Coronary artery (tissue), 2 donors: ENCODE measurements around the gene RRP1.

Experiments used
- DNase-seq: peaks from one replicate; pipeline ENCODE4 v3.0.0-alpha.2; 2017; ENCODE audit warnings: low spot score
- H3K27ac ChIP-seq, 2 donors: fragments of 200-600 bp; sonication (generic); one replicate each; pipeline ENCODE4 v1.5.1; 2016 to 2019
- H3K4me3 ChIP-seq: fragments of 200-600 bp; sonication (generic); 2 replicates; pipeline ENCODE4 v1.5.1; 2016; ENCODE audit warnings: mild to moderate bottlenecking, moderate library complexity
- CTCF ChIP-seq: fragments of 200-600 bp; sonication (generic); IDR thresholded peaks from one replicate; pipeline ENCODE4 v1.5.1; 2019; ENCODE audit warnings: antibody characterized with exemption

RRP1 gene

GRCh38 chr21:43778469-43779335 lies 10.7 kb upstream of the RRP1 start:
- DNase-seq = no peak
- Histone ChIP-seq H3K4me3 (no peak overlapping the region), H3K27ac (no peak overlapping the region)
- TF ChIP-seq CTCF = no peak

- Histone ChIP-seq H3K4me3 (no peak overlapping the region), H3K27ac (no peak overlapping the region)
- TF ChIP-seq CTCF = no peak
- no peak for DNase-seq
Observed at GRCh38 chr21:43779660-43780059, 9.7 kb upstream of the RRP1 start.

- Histone ChIP-seq H3K27ac (no peak overlapping the region), H3K4me3 (no peak overlapping the region)
- TF ChIP-seq CTCF = no peak
- DNase-seq = no peak
Observed at GRCh38 chr21:43781846-43782245, 7.5 kb upstream of the RRP1 start.

- H3K27ac ChIP-seq = no peak overlapping the region
- no peak for DNase-seq
- TF ChIP-seq CTCF = no peak
- H3K4me3 ChIP-seq = no peak overlapping the region
Observed at GRCh38 chr21:43782431-43783097, 6.8 kb upstream of the RRP1 start.

GRCh38 chr21:43783098-43783700 lies 6.2 kb upstream of the RRP1 start:
- DNase-seq = no peak
- TF ChIP-seq CTCF = no peak
- no peak overlapping the region for H3K4me3 ChIP-seq
- H3K27ac ChIP-seq = no peak overlapping the region

GRCh38 chr21:43785134-43785533 lies 4.2 kb upstream of the RRP1 start:
- no peak overlapping the region for H3K4me3 ChIP-seq
- no peak for DNase-seq
- TF ChIP-seq CTCF = no peak
- no peak overlapping the region for H3K27ac ChIP-seq
